MV-4-11 (cell line): Measurements from ENCODE around the gene BACE2.
"Not testable (repeated sequence)": the region's sequence is repeated elsewhere in the genome, so short reads cannot be mapped to it uniquely, and the experiment has no call there.

Experiments
- DNase-seq: peaks from one replicate; lab custom pipeline; 2025; lab: John Stamatoyannopoulos, UW

The BACE2 gene

DNA sequence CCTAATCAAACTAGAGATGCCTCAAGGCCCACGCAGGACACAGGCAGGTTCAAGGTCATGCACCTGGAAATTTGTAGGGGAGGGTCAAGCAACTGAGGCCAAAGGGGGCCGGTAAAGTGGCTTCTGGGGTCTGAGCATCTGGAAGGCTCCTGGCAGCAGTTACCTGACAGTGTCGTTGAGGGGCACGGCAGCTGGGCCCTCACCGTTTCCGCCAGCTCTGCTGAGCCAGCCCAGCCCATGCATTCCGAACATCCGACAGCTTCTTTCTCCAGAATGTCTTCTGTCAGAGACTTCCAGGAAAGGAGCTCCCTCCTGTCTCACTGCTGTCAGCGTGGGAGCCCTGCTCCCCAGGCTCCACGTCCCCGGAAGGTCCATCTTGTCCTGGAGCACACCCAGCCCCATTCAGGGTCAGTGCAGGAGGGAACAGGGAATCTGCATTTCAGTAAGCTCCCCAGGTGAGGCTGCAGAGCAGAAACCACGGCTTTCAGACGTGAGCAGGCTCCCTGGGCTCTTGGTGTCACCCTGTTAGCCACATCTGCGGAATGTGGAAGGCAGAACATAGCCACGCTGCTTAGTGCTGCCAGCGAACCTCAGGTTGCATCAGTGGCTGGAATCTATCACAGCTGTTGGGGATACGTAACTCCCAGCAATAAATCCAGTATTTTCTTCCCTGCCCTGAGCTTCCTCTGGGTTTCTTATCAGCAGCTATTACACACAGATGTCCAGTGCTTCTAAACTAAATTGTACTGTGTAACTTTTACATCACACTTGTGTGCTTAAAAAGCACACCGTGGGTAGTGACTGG is 112.4 kb downstream of the BACE2 start:
- no peak for DNase-seq

DNA sequence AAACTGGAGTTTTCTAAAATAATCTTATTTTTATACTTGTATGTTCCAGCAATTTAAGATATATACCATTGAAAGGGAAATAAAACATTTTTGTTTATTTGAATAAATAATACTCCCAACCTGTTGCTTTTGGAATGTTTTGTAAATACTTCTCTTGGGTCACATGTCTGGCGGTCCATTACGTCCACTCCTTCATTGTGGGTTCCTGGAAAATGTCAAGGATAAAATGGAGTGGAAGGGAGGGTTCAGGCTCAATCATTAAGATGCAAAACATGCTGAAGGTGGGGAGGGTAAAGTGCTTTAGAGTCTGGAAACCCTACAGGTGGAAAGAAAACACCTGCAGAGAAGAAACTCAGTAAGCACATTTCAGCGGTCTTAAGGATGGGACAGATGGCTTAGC is 114.5 kb downstream of the BACE2 start:
- DNase-seq: no peak

DNA sequence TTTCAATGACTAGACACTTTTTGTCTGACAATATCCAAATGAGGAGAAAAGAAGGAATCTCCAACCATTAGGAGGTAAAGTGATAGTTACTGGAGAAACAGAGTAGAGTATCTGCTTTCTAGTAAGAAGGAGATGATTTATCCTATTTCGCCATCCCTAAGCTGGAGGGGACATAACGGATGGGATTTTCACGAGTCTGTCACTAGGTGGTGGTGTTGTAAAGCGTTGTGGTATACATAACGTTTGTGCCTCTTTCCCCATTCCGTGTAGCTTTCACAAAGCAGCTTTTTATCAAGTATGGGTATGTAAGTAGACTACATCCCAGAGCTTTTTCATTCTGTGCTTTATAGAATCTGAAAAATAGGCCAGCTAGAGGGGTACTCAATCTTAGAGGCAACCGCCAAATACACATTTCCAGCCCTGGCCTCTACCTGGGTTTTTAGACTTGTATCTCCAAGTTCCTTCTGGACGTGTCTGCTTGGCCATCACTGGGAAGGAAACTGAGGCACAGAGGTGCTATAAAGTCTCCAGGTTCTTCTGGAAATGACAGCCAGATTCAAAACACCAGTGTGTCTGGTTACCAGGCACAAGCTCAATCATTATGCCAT is 115.4 kb downstream of the BACE2 start:
- DNase-seq: peak; percentile 70

DNA sequence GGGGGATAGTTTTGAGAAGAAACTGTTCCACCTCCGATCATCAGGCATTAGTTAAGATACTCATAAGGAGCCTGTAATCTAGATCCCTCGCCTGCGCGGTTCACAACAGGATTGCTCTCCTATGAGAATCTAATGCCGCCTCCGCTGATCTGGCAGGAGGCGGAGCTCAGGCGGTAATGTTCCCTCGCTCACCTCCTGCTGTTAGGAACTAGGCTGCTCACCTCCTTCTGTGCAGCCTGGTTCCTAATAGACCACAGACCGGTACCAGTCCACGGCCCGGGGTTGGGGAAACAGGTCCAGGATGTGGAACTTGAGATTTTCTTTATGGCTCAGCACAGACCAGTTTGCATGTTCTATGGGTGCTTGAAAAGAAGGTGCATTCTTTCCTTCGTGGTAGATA is 121.5 kb downstream of the BACE2 start:
- DNase-seq: no peak

DNA sequence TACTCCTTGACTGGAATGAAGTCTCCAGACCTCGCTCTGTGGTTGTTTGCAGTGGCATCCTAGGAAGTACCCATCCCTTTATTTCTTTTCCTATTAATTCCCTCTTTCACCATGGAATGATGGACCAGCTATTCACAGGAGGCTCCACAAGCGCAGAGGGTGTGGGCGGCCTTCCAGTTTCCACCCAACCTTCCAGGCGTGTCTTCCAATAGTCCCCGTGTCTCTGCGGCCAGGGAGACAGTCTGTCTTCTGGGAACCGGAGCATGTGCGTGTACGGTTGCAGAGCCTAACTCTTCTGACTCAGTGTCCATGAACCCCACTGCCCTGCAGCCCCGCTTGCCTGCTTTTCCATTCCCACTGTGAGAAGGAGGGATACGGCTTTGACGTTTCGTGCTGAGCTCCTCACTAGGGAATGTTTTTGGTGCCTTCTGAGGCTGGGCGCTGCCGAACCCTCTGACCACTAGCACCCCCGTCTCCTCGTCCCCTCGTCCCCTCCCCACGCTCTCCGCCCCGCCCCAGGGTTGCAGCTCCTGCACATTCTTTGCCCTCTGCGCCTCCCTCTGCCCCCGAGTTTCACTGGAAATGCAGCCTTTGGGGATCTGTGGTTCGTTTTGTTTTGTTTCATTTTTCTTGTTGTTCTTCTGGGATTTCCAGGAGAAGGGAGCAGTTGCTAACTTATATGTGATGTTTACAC is 122.3 kb downstream of the BACE2 start:
- DNase-seq: no peak

DNA sequence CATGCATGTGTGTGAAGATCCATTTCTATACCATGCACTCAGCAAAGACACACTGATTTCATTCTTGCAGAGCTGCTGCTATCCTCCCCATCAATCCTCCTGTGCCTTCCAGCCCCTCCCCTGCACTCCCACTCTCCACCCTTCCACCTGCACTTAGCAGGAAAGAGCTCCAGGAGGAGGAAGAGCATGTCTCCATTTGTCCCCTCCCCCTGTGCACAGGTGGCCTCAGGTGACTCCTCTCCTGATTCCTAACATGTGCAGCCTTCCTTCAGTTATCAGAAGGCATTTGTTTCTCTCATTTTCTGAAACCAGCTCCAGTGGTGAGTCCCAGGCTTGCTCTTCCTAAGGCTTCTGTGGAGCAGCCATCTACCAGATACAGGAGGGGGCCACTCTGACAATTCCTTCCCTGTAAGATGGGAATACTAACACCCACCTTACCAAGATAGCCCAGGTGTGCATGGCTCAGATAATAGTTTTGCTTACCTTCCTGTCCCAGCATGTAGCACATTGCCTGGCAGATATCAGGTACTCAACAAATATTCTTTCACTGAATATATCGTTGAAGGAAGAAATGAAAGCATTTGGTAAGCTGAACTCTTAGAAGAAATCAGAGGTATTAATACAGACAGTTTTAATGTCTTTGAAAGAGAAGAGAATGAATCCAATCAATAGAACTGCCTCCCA is 126.7 kb downstream of the BACE2 start:
- no peak for DNase-seq

DNA sequence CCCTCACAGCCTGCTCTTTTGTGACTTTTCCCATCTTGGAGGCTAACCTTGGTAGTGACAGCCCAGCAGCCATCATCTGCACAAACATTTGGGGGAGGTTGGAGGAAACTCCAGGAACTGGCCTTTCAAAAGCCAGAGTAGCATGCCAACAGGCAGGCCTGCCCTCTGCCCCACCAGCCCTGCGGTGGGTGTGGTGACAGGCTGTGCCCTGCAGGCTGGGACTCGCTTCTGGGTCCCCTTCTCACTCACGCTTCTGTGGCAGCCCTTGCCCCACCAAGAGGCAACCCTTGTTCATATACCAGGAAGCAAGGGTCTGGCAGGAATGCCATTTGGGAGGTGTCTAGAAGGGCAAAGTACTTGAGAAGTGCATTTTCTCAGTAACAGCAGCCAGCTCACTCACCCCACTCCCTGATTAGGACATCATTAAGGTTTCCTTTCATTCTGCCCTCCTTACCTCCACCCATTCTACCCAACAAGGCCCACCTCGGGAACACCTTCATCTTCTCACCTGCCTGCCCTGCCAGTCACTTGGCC is 127.8 kb downstream of the BACE2 start:
- DNase-seq: no peak

DNA sequence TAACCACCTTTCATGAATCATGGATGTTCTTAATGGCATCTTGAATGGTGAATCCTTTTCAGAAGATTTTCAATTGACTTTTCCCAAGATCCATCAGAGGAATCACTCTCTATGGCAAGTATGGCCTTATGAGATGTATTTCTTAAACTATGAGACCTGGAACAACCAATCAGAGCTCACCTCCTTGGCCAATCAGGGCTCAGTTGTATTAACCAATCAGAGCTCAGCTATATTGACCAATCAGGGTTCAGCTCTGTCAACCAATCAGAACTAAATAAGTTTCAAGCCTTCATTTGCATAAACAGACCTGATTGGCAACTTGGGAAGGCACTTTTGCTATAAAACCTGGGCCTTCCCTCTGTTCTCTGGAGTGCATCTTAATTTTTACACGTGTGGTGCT is 135.0 kb downstream of the BACE2 start:
- DNase-seq: no peak

DNA sequence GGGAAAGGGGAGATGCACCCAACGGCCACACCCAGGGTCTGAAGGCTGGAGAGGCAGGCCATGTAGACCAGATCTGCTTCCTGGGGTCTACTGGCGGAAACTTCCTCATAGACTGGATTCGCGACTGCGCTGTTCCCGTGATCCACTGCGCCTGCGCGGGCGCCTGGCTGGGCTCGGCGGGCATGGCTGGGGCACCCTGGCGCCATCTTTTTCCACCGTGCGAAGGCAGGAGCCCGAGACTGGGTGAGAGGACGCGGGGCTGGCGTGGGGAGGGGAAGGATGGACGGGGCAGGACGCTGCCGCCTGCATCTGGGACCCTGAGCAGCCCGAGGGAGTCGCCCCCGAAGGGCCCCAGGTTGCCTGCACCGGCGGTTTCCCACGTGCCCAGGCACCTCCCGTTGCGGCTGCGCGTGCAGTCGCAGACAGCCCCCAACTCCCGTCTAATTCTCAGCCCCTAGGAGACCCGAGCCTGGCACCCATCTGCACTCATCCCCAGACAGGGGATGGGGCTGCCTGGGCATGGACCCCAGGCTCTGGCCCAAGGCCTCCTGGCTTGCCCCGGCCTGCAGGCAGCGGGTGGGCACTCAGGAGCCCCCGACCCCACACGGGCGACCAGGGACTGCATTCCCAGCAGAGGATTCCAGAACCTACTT is 136.2 kb downstream of the BACE2 start:
- DNase-seq: no peak

DNA sequence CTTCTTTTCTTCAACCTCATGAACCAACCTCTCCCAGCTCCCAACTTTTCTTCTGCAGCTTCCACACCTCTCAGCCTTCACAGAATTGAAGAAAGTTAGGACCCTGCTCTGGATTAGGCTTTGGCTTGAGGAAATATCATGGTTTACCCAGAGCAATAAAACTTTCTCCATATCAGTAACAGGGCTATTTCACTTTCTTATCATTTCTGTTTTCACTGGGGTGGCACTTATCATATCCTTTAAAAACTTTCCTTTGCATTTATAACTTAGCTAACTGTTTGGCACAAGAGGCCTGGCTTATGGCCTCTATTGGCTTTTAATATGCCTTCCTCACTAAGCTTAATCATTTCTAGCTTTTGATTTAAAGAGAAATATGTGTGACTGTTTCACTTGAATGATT is 139.3 kb downstream of the BACE2 start:
- DNase-seq: no peak

DNA sequence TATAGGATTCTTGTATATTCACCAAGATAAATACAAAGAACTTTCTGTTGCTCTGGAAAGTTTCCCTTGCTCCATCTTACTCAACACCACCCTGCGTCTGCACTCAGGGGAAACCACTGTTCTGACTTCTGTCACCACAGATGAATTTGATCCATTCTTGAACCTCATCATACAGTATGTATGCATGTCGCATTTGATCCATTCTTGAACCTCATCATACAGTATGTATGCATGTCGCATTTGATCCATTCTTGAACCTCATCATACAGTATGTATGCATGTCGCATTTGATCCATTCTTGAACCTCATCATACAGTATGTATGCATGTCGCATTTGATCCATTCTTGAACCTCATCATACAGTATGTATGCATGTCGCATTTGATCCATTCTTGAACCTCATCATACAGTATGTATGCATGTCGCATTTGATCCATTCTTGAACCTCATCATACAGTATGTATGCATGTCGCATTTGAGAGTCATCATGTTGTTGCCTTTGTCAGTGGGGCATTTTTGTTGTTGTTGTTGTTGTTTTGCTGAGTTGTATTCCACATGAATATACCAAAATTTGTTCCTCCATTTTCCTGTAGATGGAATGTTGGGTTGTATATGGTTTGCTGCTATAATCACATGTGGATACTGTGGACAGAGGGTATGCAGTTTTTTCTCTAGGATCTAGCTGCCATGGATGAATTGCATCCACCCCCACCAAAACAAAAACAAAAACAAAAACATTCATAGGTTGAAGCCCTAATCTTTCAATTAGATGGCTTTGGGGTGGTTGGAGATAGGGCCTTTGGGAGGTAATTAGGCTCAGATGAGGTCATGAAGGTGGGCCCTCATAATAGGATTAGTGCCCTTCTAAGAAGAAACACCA is 145.6 kb downstream of the BACE2 start:
- not testable (repeated sequence) for DNase-seq

DNA sequence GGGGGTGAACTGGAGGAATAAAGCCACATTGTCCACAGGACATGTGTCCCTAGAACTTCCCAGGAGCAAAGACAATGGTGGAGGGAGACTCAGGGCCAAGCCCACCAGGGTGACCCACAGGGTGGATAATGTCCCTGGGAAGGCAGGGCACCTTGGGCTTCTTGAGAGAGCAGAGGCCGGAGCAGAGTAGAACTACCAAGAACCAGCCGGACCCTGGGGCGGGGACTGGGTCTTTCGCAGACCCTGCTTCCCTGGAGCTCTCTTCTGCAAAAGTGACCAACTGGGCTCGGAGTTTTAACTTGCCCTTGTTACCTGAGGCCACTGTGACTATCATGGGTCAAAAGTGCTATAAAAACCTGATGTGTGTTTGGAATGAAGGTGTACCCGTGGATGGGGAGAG is 147.8 kb downstream of the BACE2 start:
- DNase-seq: no peak

DNA sequence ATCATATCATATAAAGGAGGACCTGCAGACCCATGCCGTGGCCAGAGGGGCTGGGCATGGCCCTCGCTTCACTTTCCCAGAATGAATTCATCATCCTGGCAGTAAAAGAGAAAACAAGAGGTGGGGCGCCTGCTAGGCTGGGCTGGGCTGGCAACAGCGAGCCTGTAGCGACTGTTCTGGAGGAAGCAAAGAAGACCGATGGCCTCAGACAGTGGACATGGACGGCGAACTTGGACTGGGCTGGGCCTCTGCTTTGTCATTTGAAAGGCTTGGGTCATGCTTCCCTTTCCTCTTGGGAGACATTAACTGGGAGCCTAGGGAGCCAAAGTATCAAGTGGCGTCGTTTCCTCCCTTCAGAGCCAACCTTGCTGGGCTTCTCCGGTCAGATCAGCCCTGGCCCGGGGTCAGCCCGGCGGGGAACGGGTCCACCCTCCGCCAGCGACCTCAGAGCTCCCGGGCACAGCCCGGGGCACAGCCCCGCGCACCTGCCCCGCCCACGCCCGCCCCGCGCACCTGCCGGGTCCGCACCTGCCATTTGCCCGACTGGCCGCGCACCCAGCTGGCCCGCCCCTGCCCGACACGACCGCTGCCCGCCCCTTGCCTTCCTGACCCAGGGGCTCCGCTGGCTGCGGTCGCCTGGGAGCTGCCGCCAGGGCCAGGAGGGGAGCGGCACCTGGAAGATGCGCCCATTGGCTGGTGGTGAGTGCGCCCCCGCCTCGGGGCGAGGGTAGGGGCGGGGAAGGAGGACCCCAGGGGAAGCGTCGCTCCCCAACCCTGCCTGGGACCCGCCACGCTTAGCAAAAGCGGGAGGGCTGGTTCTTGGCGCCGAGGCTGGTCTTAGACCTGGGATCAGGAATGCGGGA is 148.5 kb downstream of the BACE2 start, which contains the start of gene FAM3B:
FAM3B (plus strand) TSS at position 602 of the 863 bp plus-strand sequence; CDS start at position 681, 79 bp downstream.
- no peak for DNase-seq

DNA sequence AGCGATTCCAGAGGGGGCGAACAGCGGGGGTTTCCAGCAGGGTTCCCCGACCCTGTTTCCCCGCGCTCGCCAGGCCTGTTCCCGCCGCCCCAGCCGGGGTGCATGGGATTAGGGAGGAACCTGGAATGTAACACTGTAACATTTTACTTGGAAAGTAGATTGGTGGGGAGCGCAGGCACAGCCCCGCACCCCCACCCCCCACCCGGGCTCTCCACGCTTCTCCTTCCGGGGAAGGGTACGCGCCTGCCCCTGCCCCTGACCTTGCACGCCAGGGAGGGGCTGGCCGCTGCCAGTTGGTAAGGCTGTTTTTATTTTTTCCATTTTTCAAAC is 149.1 kb downstream of the BACE2 start:
- no peak for DNase-seq

DNA sequence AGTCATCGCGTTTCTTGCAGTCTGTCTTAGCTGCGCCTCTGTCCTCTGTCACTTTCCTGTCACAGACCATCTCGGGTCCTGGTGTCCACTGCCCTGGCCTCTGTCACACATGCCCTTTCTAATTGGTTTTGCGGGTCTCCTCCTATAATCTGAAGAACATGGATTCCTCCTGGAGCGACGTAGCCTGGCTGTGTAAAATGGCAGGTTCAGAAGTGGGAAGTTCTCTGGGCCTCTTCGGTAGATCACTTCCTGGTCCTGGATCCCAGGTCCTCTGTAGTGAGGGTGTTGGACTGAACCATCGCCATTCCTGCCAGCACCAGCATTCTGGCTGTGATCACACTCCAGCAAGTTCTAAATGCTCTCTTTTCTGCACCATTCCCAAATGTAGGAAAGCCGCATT is 149.5 kb downstream of the BACE2 start:
- DNase-seq: no peak

DNA sequence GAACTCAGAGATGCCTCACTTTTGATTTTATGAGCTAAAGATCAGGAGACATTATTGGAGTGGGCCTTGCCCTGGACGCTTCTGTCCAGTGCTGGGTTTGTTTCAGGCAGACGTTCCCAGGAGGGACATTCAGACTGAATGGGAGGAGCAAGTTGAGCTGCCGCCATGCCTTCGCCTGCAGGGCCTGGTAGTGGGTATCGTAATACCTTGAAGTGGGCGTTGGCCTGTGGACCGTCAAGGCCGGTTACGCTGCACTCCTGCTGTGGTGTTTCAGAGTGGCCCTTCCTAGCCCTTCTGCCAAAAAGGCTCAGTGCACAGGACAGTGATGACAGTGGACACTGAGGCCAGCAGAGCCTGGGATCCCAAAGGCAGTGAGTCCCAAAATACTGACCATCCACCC is 150.3 kb downstream of the BACE2 start:
- DNase-seq: no peak

DNA sequence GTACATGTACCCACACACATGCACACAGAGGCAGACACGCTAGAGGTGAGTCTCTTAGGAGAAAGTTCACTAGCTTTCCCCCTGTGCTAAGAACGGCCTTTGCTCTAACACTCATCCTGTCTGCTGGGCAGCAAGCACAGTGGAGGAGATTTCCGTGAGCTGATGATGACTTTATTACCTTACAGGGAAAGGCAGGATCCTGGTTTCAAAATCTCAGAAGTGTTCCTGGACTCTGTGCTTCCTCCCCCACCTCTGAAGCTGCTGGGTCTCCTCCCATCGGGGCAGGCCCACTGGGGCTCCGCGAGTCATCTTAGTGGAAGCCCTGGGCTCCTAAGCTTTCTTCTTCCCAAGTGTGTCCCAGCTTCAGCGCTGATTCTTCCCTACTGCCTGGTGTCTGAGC is 151.3 kb downstream of the BACE2 start:
- DNase-seq: no peak

DNA sequence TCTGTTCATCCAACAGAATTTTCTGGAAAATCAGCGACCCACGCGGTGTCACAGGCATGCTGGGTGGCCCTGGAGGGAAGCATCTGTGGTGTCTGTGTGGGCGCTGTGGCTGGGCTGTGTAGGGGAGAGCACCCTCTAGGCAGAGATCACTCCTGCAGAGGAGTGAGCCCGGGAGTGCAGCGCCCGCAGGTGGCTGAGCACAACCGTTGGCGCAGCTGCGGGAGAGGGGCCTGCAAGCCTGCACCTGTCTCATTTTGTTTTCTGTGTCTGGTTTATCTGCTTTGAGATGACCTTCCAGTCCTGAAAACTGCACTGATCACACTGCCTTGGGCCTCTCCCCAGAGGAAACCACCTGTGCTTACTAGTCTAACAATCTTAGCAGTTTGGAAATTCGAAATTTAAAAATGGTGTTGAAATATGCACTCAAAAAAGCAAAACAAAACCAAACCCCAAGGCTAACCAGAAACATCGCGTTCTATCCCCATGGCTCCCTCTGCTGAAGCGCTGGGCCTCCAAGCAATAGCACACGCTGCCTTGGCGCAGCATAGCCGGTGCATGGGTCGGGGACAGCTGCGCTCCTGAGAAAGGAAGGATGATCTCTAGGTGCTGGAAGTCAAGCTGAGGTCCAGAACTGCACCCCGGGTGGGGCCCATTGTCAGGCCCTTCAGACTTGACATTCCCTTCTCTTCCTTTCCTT is 153.4 kb downstream of the BACE2 start:
- DNase-seq: no peak

DNA sequence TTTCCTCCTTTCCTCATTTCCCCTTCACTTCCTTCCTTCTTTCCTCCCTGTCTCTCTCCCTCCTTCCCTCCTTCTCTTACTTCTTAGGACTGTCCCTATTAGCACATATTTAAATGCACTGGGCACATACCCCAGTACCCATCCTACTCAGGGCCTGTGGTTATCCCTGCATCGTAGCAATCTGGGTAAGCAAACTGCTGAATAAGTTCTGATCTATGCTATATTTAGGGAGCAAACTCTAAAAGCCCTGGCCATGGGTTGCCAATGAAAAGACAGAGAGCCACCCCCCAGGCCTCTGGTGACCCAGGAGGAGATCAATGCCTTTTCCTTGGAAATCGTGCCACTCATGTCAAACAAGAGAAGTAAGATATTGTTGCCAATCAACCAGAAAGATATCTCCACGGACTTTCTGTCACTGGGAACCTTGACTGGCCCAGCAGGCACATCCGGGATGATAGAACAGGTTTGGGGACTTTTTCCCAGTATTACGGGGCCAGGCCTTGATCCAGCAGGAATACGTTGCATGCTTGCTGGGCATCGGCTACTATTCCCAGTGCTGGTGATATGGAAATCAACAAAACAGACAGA is 154.0 kb downstream of the BACE2 start:
- DNase-seq: no peak
